ENCODE measurements around the gene SNRPE. TPM values are rescaled to one million over a fixed set of nuclear protein-coding genes. Genes with fewer than 3 reads are reported as not detected.

The SNRPE gene
- total RNA-seq, 1 experiment from 2014 or later: 167 TPM

Other genes starting within 250 kb of the SNRPE start
- gene ATP2B4, start 234.8 kb upstream of the SNRPE start, total RNA-seq (2014; rRNA removed): 32.7 and 49.5 TPM in 2 replicates
- gene LAX1, start 96.4 kb upstream of the SNRPE start, total RNA-seq (2014; rRNA removed): not detected in 2 replicates
- gene ZBED6, start 66.0 kb upstream of the SNRPE start, total RNA-seq (2014; rRNA removed): 12.9 and 13.1 TPM in 2 replicates
- 64.6 and 77.9 TPM in 2 replicates for gene ZC3H11A, start 66.0 kb upstream of the SNRPE start, total RNA-seq (2014; rRNA removed)
- 81.9 and 93.1 TPM in 2 replicates for gene SOX13, start 211.5 kb downstream of the SNRPE start, total RNA-seq (2014; rRNA removed)